ENCODE results near the gene AJUBA. TPM values are rescaled to one million over a fixed set of nuclear protein-coding genes. Genes with fewer than 3 reads are reported as not detected.

The AJUBA gene
- total RNA-seq, 1 experiment from 2014 or later = 28.8 TPM

GRCh38 chr14:22978487-22978837 is 3.9 kb downstream of the AJUBA start (continued):
- TF ChIP-seq SOX15 (CRISPR knock-in tag; IDR thresholded peaks at IDR 0.05) = no peak
- TF ChIP-seq RELA (CRISPR knock-in tag; IDR thresholded peaks at IDR 0.05; ENCODE audit: borderline replicate concordance) = no peak
- no peak for TF ChIP-seq NR1H2 (CRISPR knock-in tag; IDR thresholded peaks at IDR 0.05)
- TF ChIP-seq ZNF423 (CRISPR knock-in tag; IDR thresholded peaks at IDR 0.05) = no peak
- no peak for TF ChIP-seq ZNF416 (CRISPR knock-in tag; IDR thresholded peaks at IDR 0.05)
- TF ChIP-seq FOXP1 (CRISPR knock-in tag; IDR thresholded peaks at IDR 0.05; ENCODE audit: borderline replicate concordance) = no peak
- TF ChIP-seq NR2C2 (CRISPR knock-in tag; IDR thresholded peaks at IDR 0.05) = no peak
- no peak for TF ChIP-seq GABPB1 (CRISPR knock-in tag; IDR thresholded peaks at IDR 0.05)

- peak; percentile 38; the same call in 1 of the 2 replicates for TF ChIP-seq TEAD1 (CRISPR knock-in tag; IDR thresholded peaks at IDR 0.05)
- 0 out of 2 replicates have a peak, but pooled peaks have one; percentile 63 for TF ChIP-seq TEAD4 (CRISPR knock-in tag; IDR thresholded peaks at IDR 0.05)
- TF ChIP-seq JAZF1 (CRISPR knock-in tag; IDR thresholded peaks at IDR 0.05) = no peak
- 0 out of 2 replicates have a peak, but pooled peaks have one; percentile 25 for TF ChIP-seq ATF3 (CRISPR knock-in tag; conservative IDR thresholded peaks at IDR 0.05)
- peak; percentile 97 for TF ChIP-seq GABPB1 (CRISPR knock-in tag; IDR thresholded peaks at IDR 0.05)
- H3K4me1 Mint-ChIP-seq = peaks cover 46% of the 10 kb centered on the region
- H3K9me3 Mint-ChIP-seq = no peaks in the 10 kb centered on the region
- H3K27me3 Mint-ChIP-seq (ENCODE audit: low read depth) = no peaks in the 10 kb centered on the region; the same call in none of the 2 replicates
- DNase-seq (ENCODE audit: low spot score) (peak; percentile 87), ATAC-seq (peak; percentile 72)
- H3K27ac Mint-ChIP-seq = peak overlapping the region; percentile 99
- ChIA-PET POLR2A (interaction anchor here (0.6 to 3.3 kb wide), 13 partner anchors 8 to 329 kb away, joined by 3 to 19 read pairs (median 4); partner anchors contain the start of genes ACIN1, BCL2L2, C14orf119 and HAUS4), CTCF (interaction anchor here (0.5 to 4.1 kb wide), 20 partner anchors 8 to 1131 kb away, joined by 3 to 78 read pairs (median 5); partner anchors contain the start of genes HAUS4 and PRMT5)
- peaks cover 44% of the 10 kb centered on the region for H3K36me3 Mint-ChIP-seq
- H3K4me3 Mint-ChIP-seq = peak overlapping the region; percentile 59
These were observed 4.5 kb downstream of the AJUBA start for GRCh38 chr14:22977684-22978486.

- no peaks in the 10 kb centered on the region for H3K9me3 Mint-ChIP-seq
- peaks cover 46% of the 10 kb centered on the region for H3K4me1 Mint-ChIP-seq
- ATAC-seq (no peak), DNase-seq (ENCODE audit: low spot score) (no peak)
- peak overlapping the region; percentile 5; the same call in 1 of the 2 replicates for H3K4me3 Mint-ChIP-seq
- ChIA-PET POLR2A (interaction anchor here (0.6 to 3.3 kb wide), 11 partner anchors 9 to 561 kb away, joined by 3 to 19 read pairs (median 4); partner anchors contain the start of genes ACIN1, BCL2L2, C14orf119 and HAUS4), CTCF (interaction anchor here (0.5 to 4.1 kb wide), 20 partner anchors 8 to 407 kb away, joined by 3 to 78 read pairs (median 4); partner anchors contain the start of genes HAUS4 and PRMT5)
- peak overlapping the region; percentile 99 for H3K27ac Mint-ChIP-seq
- peaks cover 49% of the 10 kb centered on the region for H3K36me3 Mint-ChIP-seq
- H3K27me3 Mint-ChIP-seq (ENCODE audit: low read depth) = no peaks in the 10 kb centered on the region; the same call in none of the 2 replicates
- TF ChIP-seq FOXK1 (CRISPR knock-in tag; IDR thresholded peaks at IDR 0.05) (no peak), CBFB (CRISPR knock-in tag; IDR thresholded peaks at IDR 0.05; ENCODE audit: low read depth) (no peak), ETV6 (CRISPR knock-in tag; IDR thresholded peaks at IDR 0.05) (no peak), ZNF423 (CRISPR knock-in tag; IDR thresholded peaks at IDR 0.05) (no peak), NFATC4 (CRISPR knock-in tag; IDR thresholded peaks at IDR 0.05) (no peak), ZNF512 (CRISPR knock-in tag; IDR thresholded peaks at IDR 0.05; ENCODE audit: borderline replicate concordance) (no peak), MXD4 (CRISPR knock-in tag; IDR thresholded peaks at IDR 0.05; ENCODE audit: borderline replicate concordance) (no peak), ZNF121 (CRISPR knock-in tag; IDR thresholded peaks at IDR 0.05) (no peak), ERG (CRISPR knock-in tag; IDR thresholded peaks at IDR 0.05) (no peak), TCF7 (CRISPR knock-in tag; IDR thresholded peaks at IDR 0.05; ENCODE audit: low read depth) (no peak), ELF4 (CRISPR knock-in tag; IDR thresholded peaks at IDR 0.05; ENCODE audit: low read depth) (no peak), JAZF1 (CRISPR knock-in tag; IDR thresholded peaks at IDR 0.05) (no peak), ATF1 (CRISPR knock-in tag; IDR thresholded peaks at IDR 0.05) (no peak), ATF2 (CRISPR knock-in tag; IDR thresholded peaks at IDR 0.05; ENCODE audit: borderline replicate concordance, low read depth) (no peak)
- TF ChIP-seq, protein P1, sequence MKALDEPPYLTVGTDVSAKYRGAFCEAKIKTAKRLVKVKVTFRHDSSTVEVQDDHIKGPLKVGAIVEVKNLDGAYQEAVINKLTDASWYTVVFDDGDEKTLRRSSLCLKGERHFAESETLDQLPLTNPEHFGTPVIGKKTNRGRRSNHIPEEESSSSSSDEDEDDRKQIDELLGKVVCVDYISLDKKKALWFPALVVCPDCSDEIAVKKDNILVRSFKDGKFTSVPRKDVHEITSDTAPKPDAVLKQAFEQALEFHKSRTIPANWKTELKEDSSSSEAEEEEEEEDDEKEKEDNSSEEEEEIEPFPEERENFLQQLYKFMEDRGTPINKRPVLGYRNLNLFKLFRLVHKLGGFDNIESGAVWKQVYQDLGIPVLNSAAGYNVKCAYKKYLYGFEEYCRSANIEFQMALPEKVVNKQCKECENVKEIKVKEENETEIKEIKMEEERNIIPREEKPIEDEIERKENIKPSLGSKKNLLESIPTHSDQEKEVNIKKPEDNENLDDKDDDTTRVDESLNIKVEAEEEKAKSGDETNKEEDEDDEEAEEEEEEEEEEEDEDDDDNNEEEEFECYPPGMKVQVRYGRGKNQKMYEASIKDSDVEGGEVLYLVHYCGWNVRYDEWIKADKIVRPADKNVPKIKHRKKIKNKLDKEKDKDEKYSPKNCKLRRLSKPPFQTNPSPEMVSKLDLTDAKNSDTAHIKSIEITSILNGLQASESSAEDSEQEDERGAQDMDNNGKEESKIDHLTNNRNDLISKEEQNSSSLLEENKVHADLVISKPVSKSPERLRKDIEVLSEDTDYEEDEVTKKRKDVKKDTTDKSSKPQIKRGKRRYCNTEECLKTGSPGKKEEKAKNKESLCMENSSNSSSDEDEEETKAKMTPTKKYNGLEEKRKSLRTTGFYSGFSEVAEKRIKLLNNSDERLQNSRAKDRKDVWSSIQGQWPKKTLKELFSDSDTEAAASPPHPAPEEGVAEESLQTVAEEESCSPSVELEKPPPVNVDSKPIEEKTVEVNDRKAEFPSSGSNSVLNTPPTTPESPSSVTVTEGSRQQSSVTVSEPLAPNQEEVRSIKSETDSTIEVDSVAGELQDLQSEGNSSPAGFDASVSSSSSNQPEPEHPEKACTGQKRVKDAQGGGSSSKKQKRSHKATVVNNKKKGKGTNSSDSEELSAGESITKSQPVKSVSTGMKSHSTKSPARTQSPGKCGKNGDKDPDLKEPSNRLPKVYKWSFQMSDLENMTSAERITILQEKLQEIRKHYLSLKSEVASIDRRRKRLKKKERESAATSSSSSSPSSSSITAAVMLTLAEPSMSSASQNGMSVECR (CRISPR knock-in tag; IDR thresholded peaks at IDR 0.05; ENCODE audit: borderline replicate concordance) = no peak
These were observed 5.0 kb downstream of the AJUBA start for GRCh38 chr14:22977434-22977683.

Data from WTC11 (cell line).